GM19397 (cell line): ENCODE results near the gene SPRR2D.
"Not testable (repeated sequence)": the region's sequence is repeated elsewhere in the genome, so short reads cannot be mapped to it uniquely, and the experiment has no call there.

Experiments
- ATAC-seq: cut with Tn5 transposase; IDR thresholded peaks from one replicate; pipeline ENCODE4 v1.9.1; 2021; ENCODE audit warnings: mild to moderate bottlenecking, moderate library complexity; ENCODE audit not compliant: unreplicated experiment

Gene SPRR2D

DNA sequence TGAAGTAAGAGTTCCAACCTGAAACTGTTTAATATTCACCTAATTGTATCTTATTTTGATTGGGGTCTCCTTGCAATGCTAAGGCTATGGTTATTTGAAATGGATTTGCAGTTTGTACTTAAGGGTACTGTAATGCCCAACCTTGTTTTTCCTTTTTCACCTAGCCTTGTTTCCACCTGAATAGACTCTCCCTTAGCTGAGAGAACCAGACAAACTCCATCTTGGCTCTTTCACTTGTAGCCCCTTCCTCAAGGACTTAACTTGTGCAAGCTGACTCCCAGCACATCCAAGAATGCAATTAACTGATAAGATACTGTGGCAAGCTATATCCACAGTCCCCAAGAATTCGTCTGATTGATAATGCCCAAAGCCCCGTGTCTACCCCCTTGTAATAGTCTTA, 19.1 kb downstream of the SPRR2D start:
- not testable (repeated sequence) for ATAC-seq

- ATAC-seq = not testable (repeated sequence)
Observed at GRCh38 chr1:153011235-153011758, 29.6 kb downstream of the SPRR2D start.

GRCh38 chr1:153001382-153001781, 39.5 kb downstream of the SPRR2D start, which contains the start of gene SPRR3:
SPRR3 (plus strand) TSS chr1:153001749; CDS start chr1:153003021, 1,272 bp downstream.
- no peak for ATAC-seq

DNA sequence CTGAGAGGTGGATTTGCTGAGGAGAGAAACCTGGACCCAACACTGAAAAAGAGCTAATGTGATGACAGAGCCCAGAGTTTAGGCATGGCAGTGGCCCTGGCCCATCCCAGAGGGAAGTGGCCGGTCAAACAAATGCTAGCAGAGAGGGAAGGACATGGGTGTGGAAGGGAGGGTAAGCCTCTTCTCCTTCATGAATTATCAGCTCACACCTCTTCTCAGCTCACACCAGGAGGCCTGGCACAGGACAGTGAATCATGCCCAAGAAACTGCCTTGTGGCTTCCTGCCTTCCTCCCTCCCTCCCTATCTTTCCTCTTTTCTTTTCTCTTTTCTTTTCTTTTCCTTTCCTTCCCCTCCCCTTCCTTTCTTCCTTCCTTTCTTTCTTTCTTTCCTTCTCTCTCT, 40.6 kb downstream of the SPRR2D start:
- ATAC-seq = no peak

DNA sequence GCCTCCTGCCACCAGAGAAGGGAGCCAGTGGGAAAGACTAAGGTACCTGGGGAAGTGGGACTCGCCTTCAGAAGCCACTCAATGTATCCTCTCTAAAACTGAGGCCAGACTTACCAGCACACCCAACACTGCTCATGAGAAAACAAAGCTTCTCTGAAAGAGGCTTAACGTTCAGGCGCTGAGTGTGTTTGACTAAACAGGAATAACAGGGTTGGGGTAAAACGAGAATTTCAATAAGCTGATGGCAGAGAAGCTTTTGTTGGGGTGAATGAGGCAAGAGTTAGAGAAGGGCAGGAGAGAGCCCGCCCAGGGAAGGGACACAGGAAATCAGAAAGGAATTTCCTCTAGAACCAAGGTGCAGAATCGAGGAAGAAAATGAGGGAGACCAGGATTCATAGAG, 41.1 kb downstream of the SPRR2D start:
- ATAC-seq = no peak

- no peak for ATAC-seq
Observed at GRCh38 chr1:152998476-152998875, 42.4 kb downstream of the SPRR2D start.

DNA sequence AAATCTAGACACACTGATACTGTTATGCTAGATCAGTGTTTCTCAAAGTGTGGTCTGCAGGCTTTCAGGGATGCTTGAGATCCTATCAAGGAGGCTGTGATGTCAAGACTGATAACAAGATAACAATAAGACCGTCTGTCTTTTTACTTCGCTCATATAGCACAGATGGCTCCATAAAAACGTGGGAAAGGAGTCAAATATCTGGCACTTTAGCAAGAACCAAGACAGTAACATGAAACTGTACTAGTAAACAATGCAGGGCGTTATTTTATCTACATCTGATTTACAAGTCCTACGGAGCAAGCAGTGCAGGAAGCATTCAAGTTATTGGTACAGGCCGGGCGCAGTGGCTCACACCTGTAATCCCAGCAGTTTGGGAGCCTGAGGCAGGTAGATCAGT, 43.0 kb downstream of the SPRR2D start:
- ATAC-seq = no peak

DNA sequence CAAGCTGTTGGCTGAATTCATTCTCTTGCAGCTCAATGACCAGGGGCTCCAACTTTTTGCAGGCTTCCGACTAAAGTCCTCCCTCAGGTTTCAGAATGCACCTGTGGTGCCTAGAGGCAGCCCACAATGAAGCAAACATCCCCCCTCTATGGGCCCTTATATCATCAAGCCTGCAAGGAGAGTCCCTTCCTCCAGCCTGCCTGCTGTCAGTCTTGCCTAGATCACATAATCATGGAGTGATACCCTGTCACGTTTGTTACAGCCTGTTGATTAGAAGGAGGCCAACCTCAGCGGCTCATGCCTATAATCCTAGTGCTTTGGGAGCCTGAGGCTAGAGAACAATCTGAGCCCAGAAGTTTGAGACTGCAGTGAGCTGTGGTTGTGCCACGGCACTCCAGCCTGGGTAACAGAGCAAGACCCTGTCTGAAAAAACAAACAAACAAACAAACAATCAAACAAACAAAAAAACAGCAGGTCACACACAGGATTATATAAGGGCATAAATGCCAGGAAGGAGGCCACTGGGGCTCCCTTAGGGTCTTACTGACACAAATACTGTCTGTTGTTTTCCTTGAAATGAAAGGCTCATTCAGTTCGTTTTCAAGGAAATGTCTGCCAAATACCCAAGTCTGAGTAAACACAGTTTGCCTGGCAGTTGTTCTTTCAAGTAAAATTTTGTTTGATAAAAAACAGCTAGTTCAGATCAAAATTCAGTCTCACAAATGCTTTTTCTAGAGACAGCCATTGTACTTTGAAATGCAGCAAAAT, 44.1 kb downstream of the SPRR2D start:
- no peak for ATAC-seq

- ATAC-seq = no peak
Observed at GRCh38 chr1:152995842-152996241, 45.1 kb downstream of the SPRR2D start.

GRCh38 chr1:152993186-152993585, 47.7 kb downstream of the SPRR2D start:
- no peak for ATAC-seq
